ENCODE data around the gene RTBDN.
A peak's percentile ranks its signal among the peaks of the same experiment; 100 is the strongest.

The RTBDN gene

GRCh38 chr19:12791345-12792050 lies 42.9 kb downstream of the RTBDN start, which contains the start of gene JUNB:
JUNB (plus strand) TSS chr19:12791486; CDS start chr19:12791772, 286 bp downstream.
- peak; percentile 78 for DNase-seq

GRCh38 chr19:12790628-12791344 lies 43.6 kb downstream of the RTBDN start:
- no peak for DNase-seq

- DNase-seq = peak; percentile 90
These were observed 44.3 kb downstream of the RTBDN start for GRCh38 chr19:12789904-12790619.

- no peak for DNase-seq
These were observed 45.1 kb downstream of the RTBDN start for GRCh38 chr19:12789098-12789903.

GRCh38 chr19:12788682-12789097 lies 45.7 kb downstream of the RTBDN start:
- DNase-seq = peak; percentile 45

GRCh38 chr19:12788042-12788681 lies 46.2 kb downstream of the RTBDN start:
- DNase-seq = no peak

- no peak for DNase-seq
These were observed 46.9 kb downstream of the RTBDN start for GRCh38 chr19:12787458-12787857.

GRCh38 chr19:12786952-12787351 lies 47.4 kb downstream of the RTBDN start:
- no peak for DNase-seq

- peak; percentile 43 for DNase-seq
These were observed 48.1 kb downstream of the RTBDN start for GRCh38 chr19:12786141-12786870.

GRCh38 chr19:12785431-12786031 lies 48.8 kb downstream of the RTBDN start:
- peak; percentile 48 for DNase-seq

- no peak for DNase-seq
These were observed 49.4 kb downstream of the RTBDN start for GRCh38 chr19:12784871-12785430.

- no peak for DNase-seq
These were observed 49.9 kb downstream of the RTBDN start for GRCh38 chr19:12784394-12784870.

GRCh38 chr19:12783849-12784393 lies 50.5 kb downstream of the RTBDN start:
- no peak for DNase-seq

- no peak for DNase-seq
These were observed 51.0 kb downstream of the RTBDN start for GRCh38 chr19:12783291-12783848.

- DNase-seq = peak; percentile 63
These were observed 51.7 kb downstream of the RTBDN start for GRCh38 chr19:12782424-12783290.

GRCh38 chr19:12782174-12782423 lies 52.3 kb downstream of the RTBDN start:
- DNase-seq = no peak

GRCh38 chr19:12779162-12779993 lies 55.0 kb downstream of the RTBDN start:
- no peak for DNase-seq

- no peak for DNase-seq
These were observed 55.5 kb downstream of the RTBDN start for GRCh38 chr19:12778905-12779161.
